Endothelial cell of umbilical vein (primary cell): ENCODE data around the gene RPL3. TPM values are rescaled to one million over a fixed set of nuclear protein-coding genes. Genes with fewer than 3 reads are reported as not detected.
"Not testable (repeated sequence)": the region's sequence is repeated elsewhere in the genome, so short reads cannot be mapped to it uniquely, and the experiment has no call there.

Experiments
- BruUV-seq: library from RNA; stranded (reverse); fragments of 400-500 nt; replicated peaks from 2 replicates; lab custom pipeline; 2021; lab: Mats Ljungman, UMichigan
- CTCF ChIA-PET: fragments of 300-600, 350-600 bp; sonication (Branson Sonifier 250); formaldehyde crosslinking; loops from one replicate; lab custom pipeline; 2021; ENCODE audit warnings: antibody characterized with exemption, inconsistent platforms; lab: Charles Lee
- POLR2A ChIA-PET: fragments of 300-600, 350-600 bp; sonication (Branson Sonifier 250); formaldehyde crosslinking; loops from one replicate; lab custom pipeline; 2021; ENCODE audit warnings: antibody characterized with exemption, inconsistent platforms; lab: Charles Lee
- DNase-seq: peaks from one replicate; pipeline ENCODE4 v3.0.0-alpha.2; 2011; ENCODE audit warnings: low read depth, low spot score
- FAIRE-seq: peaks from 2 replicates; lab custom pipeline; 2011; peaks lifted over from hg19 to GRCh38; lab: Jason Lieb, UNC
- H2AFZ ChIP-seq: 2 replicates; pipeline ENCODE4 v1.6.0; 2012; ENCODE audit warnings: low read depth, low read length, control low read depth, inconsistent platforms
- H3K27ac ChIP-seq: 2 replicates; pipeline ENCODE4 v1.5.1; 2011; ENCODE audit warnings: low read depth, mild to moderate bottlenecking, control low read depth, low read length, moderate library complexity; ENCODE audit not compliant: insufficient read depth
- H3K27me3 ChIP-seq, 2 experiments: 2 replicates each; pipeline versions ENCODE4 v1.6.0 to v1.6.1; 2011; ENCODE audit warnings: low read length in 2 of 2, mixed read lengths in 1 of 2; ENCODE audit not compliant: control insufficient read depth in 2 of 2, insufficient read depth in 2 of 2
- H3K36me3 ChIP-seq, 2 experiments: 2 replicates in 1 of 2; 3 replicates in 1 of 2; pipeline ENCODE4 v1.5.1; 2011; ENCODE audit warnings: low read length in 2 of 2, mild to moderate bottlenecking in 1 of 2, moderate library complexity in 1 of 2; ENCODE audit not compliant: control insufficient read depth in 2 of 2, insufficient read depth in 2 of 2; ENCODE audit errors: extremely low read depth in 1 of 2
- H3K4me1 ChIP-seq: 3 replicates; pipeline ENCODE4 v1.5.1; 2011; ENCODE audit warnings: mild to moderate bottlenecking, low read length; ENCODE audit not compliant: control insufficient read depth, insufficient read depth; ENCODE audit errors: extremely low read depth
- H3K4me2 ChIP-seq: 2 replicates; pipeline ENCODE4 v1.6.1; 2011; ENCODE audit warnings: low read length, control low read depth, mixed read lengths; ENCODE audit not compliant: insufficient read depth
- H3K4me3 ChIP-seq, 3 experiments: fragments of 200-600 bp in 1 of 3; sonication (generic), shearing (Covaris generic) in 1 of 3; replicated peaks in 1 of 3; 2 replicates each; pipeline ENCODE4 v1.5.1; 2011 to 2016; ENCODE audit warnings: control low read depth in 3 of 3, low read length in 3 of 3, mild to moderate bottlenecking in 2 of 3, inconsistent platforms in 1 of 3, low read depth in 1 of 3, moderate library complexity in 1 of 3; ENCODE audit not compliant: insufficient read depth in 1 of 3
- H3K79me2 ChIP-seq: 2 replicates; pipeline ENCODE4 v1.6.0; 2012; ENCODE audit warnings: low read length, inconsistent platforms; ENCODE audit not compliant: control insufficient read depth, insufficient read depth
- H3K9ac ChIP-seq: replicated peaks from 2 replicates; pipeline ENCODE3; 2011; ENCODE audit warnings: low read length, control low read depth; ENCODE audit not compliant: insufficient read depth; ENCODE audit errors: extremely low read depth
- H3K9me1 ChIP-seq: replicated peaks from 3 replicates; pipeline ENCODE4 v1.6.0; 2011; ENCODE audit warnings: mild to moderate bottlenecking, low read length; ENCODE audit not compliant: control insufficient read depth, insufficient read depth; ENCODE audit errors: extremely low read depth
- H3K9me3 ChIP-seq: replicated peaks from 2 replicates; pipeline ENCODE4 v1.5.1; 2012; ENCODE audit warnings: low read length, inconsistent platforms; ENCODE audit not compliant: control insufficient read depth, insufficient read depth
- H4K20me1 ChIP-seq: replicated peaks from 2 replicates; pipeline ENCODE3; 2011; ENCODE audit warnings: mild to moderate bottlenecking, low read length; ENCODE audit not compliant: control insufficient read depth, insufficient read depth; ENCODE audit errors: extremely low read depth
- EZH2 ChIP-seq: IDR thresholded peaks from 2 replicates; pipeline ENCODE4 v1.6.1; 2012; ENCODE audit warnings: borderline replicate concordance, low read depth, mild to moderate bottlenecking, moderate library complexity, low read length, inconsistent platforms; ENCODE audit not compliant: severe bottlenecking
- FOS ChIP-seq: IDR thresholded peaks from 2 replicates; pipeline ENCODE4 v1.6.1; 2011; ENCODE audit warnings: mild to moderate bottlenecking, low read length, moderate library complexity, borderline replicate concordance; ENCODE audit not compliant: insufficient read depth
- GATA2 ChIP-seq: IDR thresholded peaks from 2 replicates; pipeline ENCODE4 v1.7.0; 2011; ENCODE audit warnings: low read depth, mild to moderate bottlenecking, moderate library complexity, mixed read lengths, low read length; ENCODE audit not compliant: insufficient read length, insufficient read depth
- JUN ChIP-seq: IDR thresholded peaks from 2 replicates; pipeline ENCODE4 v1.6.1; 2011; ENCODE audit warnings: borderline replicate concordance, low read depth; ENCODE audit not compliant: insufficient read length, insufficient read depth
- MAX ChIP-seq: IDR thresholded peaks from 2 replicates; pipeline ENCODE4 v1.6.1; 2011; ENCODE audit not compliant: insufficient read depth, insufficient read length
- MYC ChIP-seq: IDR thresholded peaks from one replicate; pipeline ENCODE4 v1.6.1; 2011; ENCODE audit warnings: mild to moderate bottlenecking, low read depth, low read length
- POLR2A ChIP-seq: IDR thresholded peaks from 2 replicates; pipeline ENCODE4 v1.6.1; 2012; ENCODE audit warnings: low read depth, mild to moderate bottlenecking, control low read depth, low read length
- POLR2AphosphoS5 ChIP-seq: IDR thresholded peaks from 2 replicates; pipeline ENCODE4 v1.6.1; 2012; ENCODE audit warnings: low read depth, mild to moderate bottlenecking, control low read depth, low read length, moderate library complexity; ENCODE audit not compliant: insufficient read depth
- dilution Hi-C: fragments of 300-500 bp; cut with MboI; formaldehyde crosslinking; loops from one replicate; pipeline ENCODE4 v1.15.0; 2019; ENCODE audit warnings: low sequenced_read_pairs; ENCODE audit not compliant: extremely low pct_ligation_motif_present
- intact Hi-C: fragments of 100-400 bp; cut with micrococcal nuclease; formaldehyde crosslinking; loops from one replicate; pipeline ENCODE4 v1.10.0; 2022
- polyA plus RNA-seq, 4 experiments: library from polyadenylated mRNA; depleted of rRNA in 3 of 4; stranded (reverse) in 3 of 4; unstranded in 1 of 4; fragments of >200 nt; gene quantifications; 2 replicates each; pipeline versions ENCODE4 v1.2.1 to v1.2.3, GENCODE V29; 2011 to 2012; ENCODE audit warnings: missing spikeins in 1 of 4
- total RNA-seq: library from RNA; stranded (reverse); gene quantifications from 2 replicates; pipeline ENCODE4 v1.2.3, GENCODE V29; 2021
- TF ChIP-seq, protein P1 (sequence below), 2 donors: IDR thresholded peaks; 1 replicate in 1 of 2; 2 replicates in 1 of 2; pipeline ENCODE4 v1.5.1; 2011; ENCODE audit warnings: low read length in 2 of 2, mild to moderate bottlenecking in 2 of 2, moderate library complexity in 2 of 2, control low read depth in 1 of 2, inconsistent platforms in 1 of 2, low read depth in 1 of 2; ENCODE audit not compliant: insufficient read depth in 1 of 2; ENCODE audit errors: extremely low read depth in 1 of 2

The RPL3 gene
- total and polyA plus RNA-seq, 2 donors (not counting 3 experiments of a cell fraction or from before 2014, with no cell fraction given) = 1,954 to 4,065 TPM

DNA sequence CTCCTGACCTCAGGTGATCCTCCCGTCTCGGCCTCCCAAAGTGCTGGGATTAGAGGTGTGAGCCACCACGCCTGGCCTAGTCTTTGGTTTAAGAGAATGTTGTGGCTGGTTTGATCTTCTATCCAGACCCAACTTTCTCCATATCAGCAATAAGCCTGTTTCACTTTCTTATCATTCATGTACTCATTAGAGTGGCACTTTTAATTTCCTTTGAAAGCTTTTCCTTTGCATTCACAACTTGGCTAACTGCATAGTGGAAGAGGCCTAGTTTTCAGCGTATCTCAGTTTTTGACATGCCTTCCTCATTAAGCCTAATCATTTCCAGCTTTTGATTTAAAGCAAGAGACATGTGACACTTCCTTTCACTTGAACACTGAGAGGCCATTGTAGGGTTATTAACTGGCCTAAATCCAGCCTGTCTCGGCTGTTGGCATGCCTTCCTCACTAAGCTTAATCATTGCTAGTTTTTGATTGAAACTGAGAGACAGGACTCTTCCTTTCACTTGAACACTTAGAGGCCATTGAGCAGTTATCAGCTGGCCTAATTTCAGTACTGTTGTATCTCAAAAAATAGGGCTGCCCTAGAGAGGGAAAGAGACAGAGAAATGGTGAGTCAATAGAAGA, 13.1 kb upstream of the RPL3 start:
- no peaks in the 10 kb centered on the region for H3K36me3 ChIP-seq
- POLR2A ChIA-PET = interaction anchor here (0.6 to 2.6 kb wide), 4 partner anchors 13 to 373 kb away, joined by 4 to 16 read pairs (median 6); partner anchors contain the start of gene RPL3
- no peak overlapping the region for H3K4me2 ChIP-seq
- no peaks in the 10 kb centered on the region for H3K9me1 ChIP-seq
- DNase-seq = peak; percentile 81
- no peak overlapping the region for H3K27ac ChIP-seq
- FAIRE-seq = peak; percentile 77
- peaks cover 3% of the 10 kb centered on the region for H3K4me1 ChIP-seq
- H4K20me1 ChIP-seq = no peaks in the 10 kb centered on the region
- H3K9ac ChIP-seq = no peak overlapping the region
- no peaks in the 10 kb centered on the region for H3K27me3 ChIP-seq
- no peaks in the 10 kb centered on the region for H3K79me2 ChIP-seq
- H3K4me3 ChIP-seq = no peak overlapping the region
- no TSS peak for BruUV-seq
- H3K9me3 ChIP-seq = no peaks in the 10 kb centered on the region
- TF ChIP-seq MYC = no peak
- TF ChIP-seq POLR2AphosphoS5 = no peak
- no peak for TF ChIP-seq GATA2
- TF ChIP-seq EZH2 = no peak
- TF ChIP-seq MAX = no peak
- no peak for TF ChIP-seq JUN
- no peak for TF ChIP-seq FOS
- TF ChIP-seq, protein P1, sequence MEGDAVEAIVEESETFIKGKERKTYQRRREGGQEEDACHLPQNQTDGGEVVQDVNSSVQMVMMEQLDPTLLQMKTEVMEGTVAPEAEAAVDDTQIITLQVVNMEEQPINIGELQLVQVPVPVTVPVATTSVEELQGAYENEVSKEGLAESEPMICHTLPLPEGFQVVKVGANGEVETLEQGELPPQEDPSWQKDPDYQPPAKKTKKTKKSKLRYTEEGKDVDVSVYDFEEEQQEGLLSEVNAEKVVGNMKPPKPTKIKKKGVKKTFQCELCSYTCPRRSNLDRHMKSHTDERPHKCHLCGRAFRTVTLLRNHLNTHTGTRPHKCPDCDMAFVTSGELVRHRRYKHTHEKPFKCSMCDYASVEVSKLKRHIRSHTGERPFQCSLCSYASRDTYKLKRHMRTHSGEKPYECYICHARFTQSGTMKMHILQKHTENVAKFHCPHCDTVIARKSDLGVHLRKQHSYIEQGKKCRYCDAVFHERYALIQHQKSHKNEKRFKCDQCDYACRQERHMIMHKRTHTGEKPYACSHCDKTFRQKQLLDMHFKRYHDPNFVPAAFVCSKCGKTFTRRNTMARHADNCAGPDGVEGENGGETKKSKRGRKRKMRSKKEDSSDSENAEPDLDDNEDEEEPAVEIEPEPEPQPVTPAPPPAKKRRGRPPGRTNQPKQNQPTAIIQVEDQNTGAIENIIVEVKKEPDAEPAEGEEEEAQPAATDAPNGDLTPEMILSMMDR (IDR thresholded peaks at IDR 0.05; ENCODE audit: extremely low read depth in 1 of 2, insufficient read depth in 1 of 2, low read depth in 1 of 2, low read length in 2 of 2) = no peak
- TF ChIP-seq POLR2A = no peak
- peak overlapping the region; percentile 87 for H2AFZ ChIP-seq
- dilution Hi-C loops = no loop called here
- intact Hi-C loops = no loop called here
- CTCF ChIA-PET = interaction anchor here (0.6 to 4.9 kb wide), 13 partner anchors 7 to 1065 kb away, joined by 3 to 43 read pairs (median 3); partner anchors contain the start of genes RPL3, SYNGR1 and TAB1

DNA sequence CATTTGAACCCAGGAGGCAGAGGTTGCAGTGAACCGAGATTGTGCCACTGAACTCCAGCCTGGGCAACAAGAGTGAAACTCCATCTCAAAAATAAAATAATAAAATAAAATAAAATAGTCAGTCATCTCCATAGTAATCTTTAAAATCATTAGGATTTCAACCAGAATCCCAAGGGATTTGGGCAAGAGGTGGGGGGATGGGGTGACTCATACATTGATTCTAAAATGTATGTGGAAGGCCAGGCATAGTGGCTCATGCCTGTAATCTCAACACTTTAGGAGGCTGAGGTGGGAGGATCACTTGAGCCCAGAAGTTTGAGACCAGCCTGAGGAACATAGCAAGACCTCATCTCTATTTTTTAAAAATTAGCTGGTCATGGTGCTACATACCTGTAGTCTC, 11.1 kb upstream of the RPL3 start:
- CTCF ChIA-PET = interaction anchor here (0.8 to 4.9 kb wide), 8 partner anchors 8 to 199 kb away, joined by 3 to 43 read pairs (median 8); partner anchors contain the start of gene RPL3
- intact Hi-C loops, H3K9ac ChIP-seq, H3K4me1 ChIP-seq, H3K27ac ChIP-seq, H3K9me3 ChIP-seq, DNase-seq, H3K79me2 ChIP-seq, H3K27me3 ChIP-seq, FAIRE-seq, H3K4me2 ChIP-seq, BruUV-seq, dilution Hi-C loops, H2AFZ ChIP-seq, H3K4me3 ChIP-seq, H4K20me1 ChIP-seq, H3K36me3 ChIP-seq, H3K9me1 ChIP-seq: not testable (repeated sequence)
- POLR2A ChIA-PET = interaction anchor here (2.6 kb wide), 1 partner anchor 11 kb away, joined by 16 read pairs; the partner anchor contains the start of gene RPL3
